ENCODE measurements around the gene KRT32. TPM values are rescaled to one million over a fixed set of nuclear protein-coding genes. Genes with fewer than 3 reads are reported as not detected.

The KRT32 gene
- total RNA-seq, 1 experiment from 2014 or later, result 0.72 TPM

DNA sequence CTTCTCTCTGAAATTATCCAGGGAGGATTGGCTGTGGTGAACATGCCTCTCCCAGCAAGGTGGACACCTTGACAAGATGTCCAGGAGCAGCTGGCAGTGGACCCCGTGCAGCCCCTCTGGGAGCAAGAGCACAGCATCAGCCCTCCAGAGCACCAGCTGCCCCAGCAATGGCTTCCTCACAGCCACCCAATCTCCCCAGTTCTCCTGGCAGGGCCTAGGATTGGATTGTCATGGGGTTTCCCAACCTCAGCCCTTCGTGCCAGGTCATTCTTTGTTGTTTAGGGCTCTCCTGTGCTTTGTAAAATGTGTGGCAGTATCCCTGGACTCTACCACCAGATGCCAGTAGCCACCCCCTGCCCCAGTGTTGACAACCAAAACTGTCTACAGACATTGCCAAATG is 24.3 kb upstream of the KRT32 start:
- Histone ChIP-seq H3K9me3 (ENCODE audit: control insufficient read depth, insufficient read depth, low read depth, low read length) (no peaks in the 10 kb centered on the region), H3K27me3 (ENCODE audit: control insufficient read depth, insufficient read depth, low read length) (no peaks in the 10 kb centered on the region), H3K36me3 (ENCODE audit: control insufficient read depth, insufficient read depth, low read length) (no peaks in the 10 kb centered on the region), H3K4me3 (ENCODE audit: low read depth in 2 of 2, low read length in 2 of 2) (no peak overlapping the region), H3K27ac (ENCODE audit: low read length) (peak overlapping the region; percentile 50; the same call in 1 of the 2 replicates), H3K4me1 (ENCODE audit: control insufficient read depth, insufficient read depth, low read length) (peaks cover 21% of the 10 kb centered on the region)
- BruUV-seq (replicated peaks), result no TSS peak
- POLR2A ChIA-PET, result no interaction called here
- TF ChIP-seq POLR2AphosphoS5 (IDR thresholded peaks at IDR 0.05; ENCODE audit: low read depth, low read length) (no peak), TCF7L2 (IDR thresholded peaks at IDR 0.05; ENCODE audit: low read depth, low read length) (no peak), CTCF (IDR thresholded peaks at IDR 0.05) (no peak), SIN3A (IDR thresholded peaks at IDR 0.05; ENCODE audit: borderline replicate concordance, insufficient read depth, low read depth, low read length) (no peak), REST (IDR thresholded peaks at IDR 0.05; ENCODE audit: insufficient read depth in 1 of 2, low read depth in 2 of 2, low read length in 1 of 2) (no peak)
- intact Hi-C loops (cut with micrococcal nuclease; ENCODE audit: unreplicated experiment) (no loop called here), in situ Hi-C loops (cut with HindIII; ENCODE audit: low pct_unique_long_range_greater_than_20kb, low sequenced_read_pairs) (no loop called here)
- CTCF ChIA-PET, result no interaction called here
- ATAC-seq (no peak), DNase-seq (ENCODE audit: low read depth, low spot score) (no peak)

GRCh38 chr17:41490000-41490990 is 23.1 kb upstream of the KRT32 start:
- in situ Hi-C loops (cut with HindIII; ENCODE audit: low pct_unique_long_range_greater_than_20kb, low sequenced_read_pairs), result no loop called here
- peaks cover 23% of the 10 kb centered on the region for H3K4me1 ChIP-seq (ENCODE audit: control insufficient read depth, insufficient read depth, low read length)
- no peaks in the 10 kb centered on the region for H3K36me3 ChIP-seq (ENCODE audit: control insufficient read depth, insufficient read depth, low read length)
- H3K9me3 ChIP-seq (ENCODE audit: control insufficient read depth, insufficient read depth, low read depth, low read length), result no peaks in the 10 kb centered on the region
- CTCF ChIA-PET, result interaction anchor here (0.6 to 1.1 kb wide), 4 partner anchors 31 to 708 kb away, joined by 3 to 4 read pairs (median 3); no protein-coding TSS in a partner anchor
- ATAC-seq, result no peak
- no TSS peak for BruUV-seq (replicated peaks)
- TF ChIP-seq SIN3A (IDR thresholded peaks at IDR 0.05; ENCODE audit: borderline replicate concordance, insufficient read depth, low read depth, low read length), result no peak
- TF ChIP-seq TCF7L2 (IDR thresholded peaks at IDR 0.05; ENCODE audit: low read depth, low read length), result peak; percentile 41; the same call in 1 of the 2 replicates
- DNase-seq (ENCODE audit: low read depth, low spot score), result no peak
- POLR2A ChIA-PET, result interaction anchor here (0.6 to 0.7 kb wide), 2 partner anchors 198 to 556 kb away, joined by 5 read pairs; no protein-coding TSS in a partner anchor
- H3K27ac ChIP-seq (ENCODE audit: low read length), result peak overlapping the region; percentile 77
- no peak overlapping the region for H3K4me3 ChIP-seq (ENCODE audit: low read depth in 2 of 2, low read length in 2 of 2)
- intact Hi-C loops (cut with micrococcal nuclease; ENCODE audit: unreplicated experiment), result no loop called here
- no peaks in the 10 kb centered on the region for H3K27me3 ChIP-seq (ENCODE audit: control insufficient read depth, insufficient read depth, low read length)

All from Panc1 (cell line).